Right hindlimb (tissue), 1 donor: ENCODE data around the gene IRX1.

Experiments used
- DNase-seq: peaks from one replicate; pipeline ENCODE4 v3.0.0-alpha.2; 2018

Gene IRX1

DNA sequence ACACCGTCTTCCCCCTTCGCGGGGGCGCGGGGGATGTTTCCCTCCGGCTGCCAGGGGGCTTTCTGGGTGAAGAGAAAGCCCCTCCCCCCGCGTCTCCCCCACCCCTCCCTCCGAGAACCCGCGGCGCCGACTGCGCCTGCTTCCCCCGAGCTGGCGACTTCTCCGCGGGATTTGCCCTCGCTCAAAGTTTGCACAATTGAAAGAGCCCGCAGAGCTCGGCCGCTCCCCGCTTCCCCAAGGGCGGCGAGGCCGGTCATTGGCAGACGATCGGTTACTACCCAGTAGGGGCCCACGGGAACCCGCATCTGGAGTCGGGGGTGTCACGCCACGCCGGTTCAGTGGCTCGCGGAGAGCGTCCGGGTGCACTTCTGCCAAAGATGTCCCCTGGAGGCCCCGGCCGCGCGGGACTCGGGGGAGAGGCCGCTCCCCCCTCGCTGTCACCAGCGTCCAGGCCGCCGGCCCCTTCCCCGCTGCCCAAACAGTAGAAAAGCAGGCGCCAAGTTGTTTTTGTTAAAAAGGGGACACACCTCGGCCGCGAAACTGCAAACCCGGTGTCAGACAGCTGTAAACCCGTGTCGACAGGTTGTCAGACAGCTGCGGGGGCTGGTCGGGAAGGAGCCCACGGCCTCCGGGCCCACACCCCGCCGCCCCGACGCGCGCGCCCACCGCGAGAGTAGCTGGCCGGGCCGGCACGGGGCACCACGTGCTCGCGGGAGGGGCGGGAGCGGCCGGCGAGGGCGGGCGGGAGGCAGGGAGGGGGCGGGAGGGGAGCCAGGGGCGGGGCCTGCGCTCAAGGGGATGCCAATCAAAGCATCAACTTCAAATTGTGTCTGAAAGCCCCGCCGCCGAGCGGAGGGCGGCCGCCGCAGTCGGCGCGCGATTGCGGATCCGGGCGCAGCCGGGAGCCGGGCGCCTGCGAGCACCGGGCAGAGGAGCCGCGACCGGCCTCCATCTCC is at the start of gene IRX1:
IRX1 (plus strand) TSS at position 827 of the 956 bp plus-strand sequence. CDS start 274 bp downstream, outside the sequence.
- no peak for DNase-seq

DNA sequence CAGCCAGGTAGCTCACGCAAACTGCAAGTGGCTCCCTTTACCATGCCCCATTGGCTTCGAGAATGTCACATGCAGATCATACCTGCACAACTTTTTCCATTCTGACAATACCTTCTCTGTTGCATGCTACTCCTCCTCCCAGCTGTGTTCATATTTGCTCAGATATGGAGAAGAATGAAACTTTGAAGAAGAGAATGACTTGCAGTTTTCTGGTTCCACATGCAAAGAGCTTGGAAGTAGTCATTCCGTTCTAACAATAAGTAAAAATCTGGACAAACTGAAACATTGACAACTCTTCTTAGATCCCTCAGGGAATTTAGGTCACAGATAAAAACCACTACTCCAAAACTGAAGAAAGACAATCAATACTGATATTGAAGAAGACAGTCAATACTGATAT is 49.6 kb upstream of the IRX1 start:
- DNase-seq, result no peak

GRCh38 chr5:3564116-3564515 is 31.5 kb upstream of the IRX1 start:
- no peak for DNase-seq

- no peak for DNase-seq
These were observed 30.7 kb upstream of the IRX1 start for GRCh38 chr5:3564827-3565518.

GRCh38 chr5:3584724-3585531 is 10.7 kb upstream of the IRX1 start:
- no peak for DNase-seq

DNA sequence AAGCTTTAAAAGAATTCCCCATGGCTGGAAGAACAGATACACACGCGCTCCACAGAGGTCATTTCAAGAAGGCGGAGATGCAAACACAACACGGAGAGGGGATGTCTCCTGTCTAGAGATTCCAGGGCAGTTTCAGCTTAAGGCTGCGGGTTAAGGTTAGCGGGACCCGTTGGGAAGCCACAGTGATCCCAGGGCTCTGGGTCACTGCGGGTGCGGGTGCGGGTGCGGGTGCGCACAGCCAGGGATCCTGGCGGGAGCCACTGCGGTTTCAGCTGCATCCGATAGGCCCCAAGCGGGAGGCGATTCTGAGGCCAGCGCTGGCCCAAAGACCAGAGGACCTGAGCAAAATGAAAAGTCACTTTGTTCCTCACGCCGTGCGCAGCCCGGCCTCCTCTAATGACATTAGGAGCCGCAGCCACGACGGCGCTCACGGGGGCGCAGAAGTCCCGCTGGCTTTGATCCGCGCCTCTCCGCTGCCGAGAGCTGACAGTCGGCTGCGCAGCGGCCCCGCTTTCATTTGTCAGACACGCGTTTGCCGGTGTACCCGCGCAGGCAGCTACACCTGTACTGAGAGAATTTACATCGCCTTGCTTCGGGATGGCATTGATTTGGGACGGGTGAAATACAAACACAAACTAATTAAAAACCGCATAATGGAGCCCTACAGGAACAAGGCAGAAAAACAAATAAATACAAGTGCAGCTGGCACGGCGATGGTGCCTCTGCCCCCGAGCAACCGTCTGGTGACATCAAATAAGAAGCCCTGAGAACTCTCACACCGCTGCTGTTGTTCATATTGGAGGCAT is 5.3 kb upstream of the IRX1 start:
- DNase-seq, result no peak

DNA sequence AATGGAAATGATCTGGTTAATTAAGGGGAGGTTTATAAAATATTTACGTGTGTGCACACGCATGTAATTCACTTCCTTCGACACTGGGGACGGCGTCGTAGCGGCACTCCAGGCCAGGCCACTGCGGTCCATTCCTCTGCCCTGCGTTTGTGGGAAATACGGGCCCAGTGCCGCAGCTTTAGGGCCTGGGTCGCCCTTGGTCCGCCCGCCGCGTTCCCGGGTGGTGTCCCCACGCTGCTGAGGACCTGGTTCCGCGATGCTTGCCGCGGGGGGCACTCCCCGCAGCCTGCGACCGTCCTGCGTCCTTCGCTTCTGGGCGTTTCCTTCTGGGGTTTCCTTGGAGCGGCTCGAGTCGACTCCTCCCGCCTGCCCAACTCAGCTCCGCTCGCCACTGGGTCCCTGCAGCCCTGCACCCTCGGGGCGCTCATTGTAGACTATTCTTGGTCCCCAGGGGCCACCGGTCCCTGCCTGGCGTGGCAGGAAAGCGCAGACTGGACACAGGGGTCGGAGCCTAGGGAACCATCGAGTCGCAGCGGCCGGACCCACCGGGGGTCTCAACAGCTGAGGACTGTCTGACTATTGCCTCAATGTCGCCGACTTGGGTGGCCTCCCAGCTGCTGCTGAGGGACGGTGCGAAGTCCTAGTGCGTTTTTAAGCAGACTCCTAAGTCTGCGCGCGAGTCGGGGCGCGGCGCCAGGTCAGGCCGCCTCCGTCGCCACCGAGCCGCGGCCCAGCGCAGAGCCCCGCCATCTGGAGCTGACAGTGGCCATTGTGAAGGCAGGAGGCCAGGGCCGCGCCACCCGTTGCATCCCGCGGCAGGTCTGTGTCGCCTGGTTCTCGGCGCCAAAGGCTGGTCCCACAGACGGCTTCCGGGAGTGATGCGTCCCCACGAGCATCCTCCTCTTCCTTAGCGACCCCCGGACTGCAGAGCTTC is 4.4 kb upstream of the IRX1 start:
- DNase-seq, result no peak

- DNase-seq, result no peak
These were observed 3.3 kb upstream of the IRX1 start for GRCh38 chr5:3592298-3592697.

- no peak for DNase-seq
These were observed 1.7 kb upstream of the IRX1 start for GRCh38 chr5:3593771-3594509.

- DNase-seq, result no peak
These were observed 1.1 kb upstream of the IRX1 start for GRCh38 chr5:3594510-3595005.

DNA sequence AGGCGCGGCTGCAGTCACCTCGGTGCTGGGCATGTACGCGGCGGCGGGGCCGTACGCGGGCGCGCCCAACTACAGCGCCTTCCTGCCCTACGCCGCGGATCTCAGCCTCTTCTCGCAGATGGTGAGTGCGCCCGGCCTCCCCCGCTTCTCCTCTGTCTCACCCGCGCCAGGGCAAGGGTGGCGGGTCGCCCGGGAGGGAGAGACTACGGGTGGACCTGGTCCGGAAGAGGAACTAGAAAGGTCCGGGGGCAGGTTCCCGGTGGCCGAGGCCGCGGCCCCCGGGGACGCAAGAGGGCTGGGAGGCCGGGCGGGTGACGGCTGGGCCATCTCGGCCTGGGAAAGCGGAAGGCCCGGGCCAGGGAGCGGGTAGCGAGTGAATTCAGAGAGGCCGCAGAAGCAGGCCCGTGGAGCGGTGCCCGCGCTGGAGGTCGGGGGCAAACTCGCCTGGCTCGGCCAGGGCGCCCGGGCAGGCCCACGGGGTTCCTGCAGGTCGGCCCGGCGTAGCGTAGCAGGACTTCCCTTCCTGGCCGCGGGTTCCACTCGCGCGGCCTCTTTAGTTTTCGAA is 711 bp downstream of the IRX1 start:
- DNase-seq, result no peak

DNA sequence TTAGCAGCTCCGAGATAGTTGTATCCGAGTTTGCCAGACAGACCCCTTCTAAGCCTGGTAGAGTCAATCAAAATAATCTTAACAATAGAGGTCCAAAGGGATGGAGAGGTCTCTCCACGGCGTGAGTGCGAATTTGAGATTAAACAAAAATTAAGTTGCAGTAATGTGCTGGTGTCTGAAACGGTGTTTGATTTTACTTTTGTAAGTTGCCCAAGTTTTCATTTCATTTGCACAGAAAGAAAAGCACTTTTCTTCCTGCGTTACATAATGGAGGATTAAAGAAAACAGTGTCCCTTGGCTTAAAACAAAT is 1.2 kb downstream of the IRX1 start:
- DNase-seq, result no peak

- DNase-seq, result no peak
These were observed 1.8 kb downstream of the IRX1 start for GRCh38 chr5:3597167-3598007.

- no peak for DNase-seq
These were observed 2.6 kb downstream of the IRX1 start for GRCh38 chr5:3598207-3598606.

DNA sequence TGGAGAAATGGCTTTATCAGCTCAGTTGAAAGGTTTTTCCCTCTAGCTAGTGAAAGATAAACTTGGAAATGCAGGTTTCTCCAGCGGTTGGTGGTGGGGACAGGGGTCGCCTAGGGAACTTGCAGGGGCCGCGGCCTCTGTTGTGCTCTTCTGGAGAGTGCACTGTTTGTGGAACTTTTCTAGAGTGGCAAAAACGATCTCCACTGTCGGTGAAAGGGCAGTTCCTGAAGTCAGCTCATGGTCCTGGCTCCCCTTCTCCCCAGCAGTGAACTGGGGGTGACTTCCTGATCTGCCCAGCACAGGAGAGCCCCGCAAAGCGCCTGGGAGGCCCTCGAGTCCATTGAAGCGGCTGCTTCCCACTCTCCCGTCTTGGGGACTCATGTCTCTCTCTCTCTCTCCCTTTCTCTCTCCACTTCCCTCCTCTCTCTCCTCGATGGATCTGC is 3.2 kb downstream of the IRX1 start:
- DNase-seq, result no peak

- DNase-seq, result no peak
These were observed 3.8 kb downstream of the IRX1 start for GRCh38 chr5:3599226-3600105.

DNA sequence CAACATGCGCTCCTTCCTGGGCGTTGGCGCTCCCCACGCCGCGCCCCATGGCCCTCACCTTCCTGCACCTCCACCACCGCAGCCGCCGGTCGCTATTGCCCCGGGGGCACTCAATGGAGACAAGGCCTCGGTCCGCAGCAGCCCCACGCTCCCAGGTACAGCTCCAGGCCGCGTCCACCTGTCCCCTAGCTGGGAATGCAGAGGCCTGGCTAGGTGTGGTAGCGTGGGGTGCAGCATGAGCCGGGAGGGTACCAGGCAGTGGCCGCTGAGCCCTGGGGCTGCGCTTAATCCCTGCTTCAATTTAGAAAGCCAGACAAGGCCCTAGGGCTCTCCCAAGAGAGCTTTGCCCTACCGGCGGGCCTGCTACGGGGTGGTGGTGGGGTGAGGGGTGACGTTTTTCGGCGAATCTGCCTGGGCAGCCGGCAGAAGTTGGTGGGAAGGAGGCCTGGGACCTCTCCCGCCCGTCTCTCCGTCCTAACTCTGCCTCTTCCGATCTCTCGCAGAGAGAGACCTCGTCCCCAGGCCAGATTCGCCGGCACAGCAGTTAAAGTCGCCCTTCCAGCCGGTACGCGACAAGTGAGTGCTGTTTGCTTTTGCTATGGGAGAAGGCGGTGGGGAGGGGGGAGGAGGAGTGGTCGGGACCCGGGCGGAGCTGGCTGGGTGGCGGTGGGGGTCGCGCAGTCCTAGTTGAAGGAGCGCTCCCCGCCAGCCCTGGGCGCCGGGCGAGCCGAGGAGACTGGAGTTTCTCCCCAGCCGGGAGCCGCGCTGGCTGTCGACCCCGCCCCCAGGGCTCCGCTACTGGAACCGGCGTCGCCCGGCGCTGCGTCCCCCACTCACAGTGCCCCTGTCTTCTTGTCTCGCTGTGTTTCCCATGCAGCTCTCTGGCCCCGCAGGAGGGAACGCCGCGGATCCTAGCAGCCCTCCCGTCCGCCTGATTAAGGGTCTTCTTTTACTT is 4.8 kb downstream of the IRX1 start:
- no peak for DNase-seq
